ENCODE results near the gene ZC3H14. TPM values are rescaled to one million over a fixed set of nuclear protein-coding genes. Genes with fewer than 3 reads are reported as not detected.

Gene ZC3H14
- total and polyA plus RNA-seq, 10 of the 15 experiments (the other 5 are each of a cell fraction or from before 2014, with no cell fraction given) = 17.9 to 97.1 (median 47.6) TPM

Small RNAs within 50 kb of the gene (small RNA-seq; reads per million reads assigned to genes)
- gene RNU4-22P = not detected

Other genes with a start within 250 kb of the ZC3H14 start
- 0.06 TPM in 1 of 2 replicates, not detected in the other for gene KCNK10, start 239.8 kb upstream of the ZC3H14 start, total RNA-seq (2014; rRNA removed)
- gene KCNK10, start 239.8 kb upstream of the ZC3H14 start, total RNA-seq (2014; rRNA removed; fragmentation: Illumina TruSeq; extraction: Trizol) = not detected in 2 replicates
- 0.13 TPM in 1 of 2 replicates, not detected in the other for gene KCNK10, start 239.8 kb upstream of the ZC3H14 start, total RNA-seq (2021)
- gene KCNK10, start 239.8 kb upstream of the ZC3H14 start, polyA plus RNA-seq (2011; rRNA removed) = not detected in 2 replicates
- 0.01 TPM in 1 of 2 replicates, not detected in the other for gene KCNK10, start 239.8 kb upstream of the ZC3H14 start, polyA plus RNA-seq (2014; fragmentation: Illumina TruSeq; extraction: Trizol)
- under 1 TPM in 1 of 2 experiments, not detected in 1; 0.02 TPM for gene KCNK10, start 239.8 kb upstream of the ZC3H14 start, polyA plus RNA-seq (2014; fragmentation: Nextera tagmentation; extraction: Ambion mirVana)
- gene KCNK10, start 239.8 kb upstream of the ZC3H14 start, polyA plus RNA-seq (2014; rRNA removed) = 0.01 TPM in 1 of 2 replicates, not detected in the other
- not detected for gene KCNK10, start 239.8 kb upstream of the ZC3H14 start, polyA plus RNA-seq (2016; fragmentation: Nextera tagmentation; extraction: Ambion mirVana)
- 2.0 and 2.7 TPM in 2 replicates for gene SPATA7, start 177.4 kb upstream of the ZC3H14 start, total RNA-seq (2014; rRNA removed)
- gene SPATA7, start 177.4 kb upstream of the ZC3H14 start, total RNA-seq (2014; rRNA removed; fragmentation: Illumina TruSeq; extraction: Trizol) = 2.1 and 2.7 TPM in 2 replicates
- gene SPATA7, start 177.4 kb upstream of the ZC3H14 start, total RNA-seq (2021) = 1.6 and 1.7 TPM in 2 replicates
- 2.8 and 4.8 TPM in 2 replicates for gene SPATA7, start 177.4 kb upstream of the ZC3H14 start, polyA plus RNA-seq (2011; rRNA removed)
- gene SPATA7, start 177.4 kb upstream of the ZC3H14 start, polyA plus RNA-seq (2014; fragmentation: Illumina TruSeq; extraction: Trizol) = 2.1 and 2.4 TPM in 2 replicates
- under 1 TPM; 0.39 to 0.73 TPM for gene SPATA7, start 177.4 kb upstream of the ZC3H14 start, polyA plus RNA-seq (2014; fragmentation: Nextera tagmentation; extraction: Ambion mirVana)
- gene SPATA7, start 177.4 kb upstream of the ZC3H14 start, polyA plus RNA-seq (2014; rRNA removed) = 1.9 and 2.6 TPM in 2 replicates
- gene SPATA7, start 177.4 kb upstream of the ZC3H14 start, polyA plus RNA-seq (2016; fragmentation: Nextera tagmentation; extraction: Ambion mirVana) = 1 to 10 TPM; 2.3 to 3.0 TPM
- gene PTPN21, start 8.0 kb upstream of the ZC3H14 start, total RNA-seq (2014; rRNA removed) = 0.05 and 0.06 TPM in 2 replicates
- 0.04 TPM in 1 of 2 replicates, not detected in the other for gene PTPN21, start 8.0 kb upstream of the ZC3H14 start, total RNA-seq (2014; rRNA removed; fragmentation: Illumina TruSeq; extraction: Trizol)
- 0.08 and 0.23 TPM in 2 replicates for gene PTPN21, start 8.0 kb upstream of the ZC3H14 start, total RNA-seq (2021)
- 0.01 TPM in 1 of 2 replicates, not detected in the other for gene PTPN21, start 8.0 kb upstream of the ZC3H14 start, polyA plus RNA-seq (2011; rRNA removed)
- 0.03 TPM in 2 replicates for gene PTPN21, start 8.0 kb upstream of the ZC3H14 start, polyA plus RNA-seq (2014; fragmentation: Illumina TruSeq; extraction: Trizol)
- gene PTPN21, start 8.0 kb upstream of the ZC3H14 start, polyA plus RNA-seq (2014; fragmentation: Nextera tagmentation; extraction: Ambion mirVana) = not detected
- 0.04 and 0.33 TPM in 2 replicates for gene PTPN21, start 8.0 kb upstream of the ZC3H14 start, polyA plus RNA-seq (2014; rRNA removed)
- gene PTPN21, start 8.0 kb upstream of the ZC3H14 start, polyA plus RNA-seq (2016; fragmentation: Nextera tagmentation; extraction: Ambion mirVana) = under 1 TPM in 1 of 2 experiments, not detected in 1; 0.11 TPM
- gene EML5, start 229.9 kb downstream of the ZC3H14 start, total RNA-seq (2014; rRNA removed) = 0.17 and 0.38 TPM in 2 replicates
- 0.27 and 0.37 TPM in 2 replicates for gene EML5, start 229.9 kb downstream of the ZC3H14 start, total RNA-seq (2014; rRNA removed; fragmentation: Illumina TruSeq; extraction: Trizol)
- 0.19 and 0.33 TPM in 2 replicates for gene EML5, start 229.9 kb downstream of the ZC3H14 start, total RNA-seq (2021)
- 0.35 and 0.63 TPM in 2 replicates for gene EML5, start 229.9 kb downstream of the ZC3H14 start, polyA plus RNA-seq (2011; rRNA removed)
- 0.24 and 0.27 TPM in 2 replicates for gene EML5, start 229.9 kb downstream of the ZC3H14 start, polyA plus RNA-seq (2014; fragmentation: Illumina TruSeq; extraction: Trizol)
- gene EML5, start 229.9 kb downstream of the ZC3H14 start, polyA plus RNA-seq (2014; fragmentation: Nextera tagmentation; extraction: Ambion mirVana) = under 1 TPM; 0.08 to 0.11 TPM
- gene EML5, start 229.9 kb downstream of the ZC3H14 start, polyA plus RNA-seq (2014; rRNA removed) = 0.06 and 0.22 TPM in 2 replicates
- under 1 TPM in 1 of 2 experiments, not detected in 1; 0.09 TPM for gene EML5, start 229.9 kb downstream of the ZC3H14 start, polyA plus RNA-seq (2016; fragmentation: Nextera tagmentation; extraction: Ambion mirVana)

All from GM12878 (cell line).